Measurements from ENCODE around the gene NANOGP8.
"Not testable (repeated sequence)": the region's sequence is repeated elsewhere in the genome, so short reads cannot be mapped to it uniquely, and the experiment has no call there.

The NANOGP8 gene

DNA sequence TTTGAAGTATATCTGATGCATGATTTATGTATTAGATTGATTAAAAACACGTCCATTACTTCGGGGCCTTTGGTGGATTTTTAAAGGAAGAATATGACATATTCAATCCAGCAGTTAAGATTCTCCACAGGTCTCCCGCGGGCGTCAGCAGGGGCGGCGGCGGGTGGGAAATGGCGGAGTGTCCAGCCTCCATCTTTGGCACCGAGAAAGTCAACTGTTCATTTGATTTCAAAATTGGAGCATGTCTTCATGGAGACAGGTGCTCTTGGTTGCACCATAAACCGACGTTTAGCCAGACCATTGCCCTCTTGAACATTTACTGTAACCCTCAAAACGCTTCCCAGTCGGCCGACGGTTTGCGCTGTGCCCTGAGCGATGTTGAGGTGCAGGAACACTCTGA is 7.2 kb upstream of the NANOGP8 start:
- DNase-seq = no peak

DNA sequence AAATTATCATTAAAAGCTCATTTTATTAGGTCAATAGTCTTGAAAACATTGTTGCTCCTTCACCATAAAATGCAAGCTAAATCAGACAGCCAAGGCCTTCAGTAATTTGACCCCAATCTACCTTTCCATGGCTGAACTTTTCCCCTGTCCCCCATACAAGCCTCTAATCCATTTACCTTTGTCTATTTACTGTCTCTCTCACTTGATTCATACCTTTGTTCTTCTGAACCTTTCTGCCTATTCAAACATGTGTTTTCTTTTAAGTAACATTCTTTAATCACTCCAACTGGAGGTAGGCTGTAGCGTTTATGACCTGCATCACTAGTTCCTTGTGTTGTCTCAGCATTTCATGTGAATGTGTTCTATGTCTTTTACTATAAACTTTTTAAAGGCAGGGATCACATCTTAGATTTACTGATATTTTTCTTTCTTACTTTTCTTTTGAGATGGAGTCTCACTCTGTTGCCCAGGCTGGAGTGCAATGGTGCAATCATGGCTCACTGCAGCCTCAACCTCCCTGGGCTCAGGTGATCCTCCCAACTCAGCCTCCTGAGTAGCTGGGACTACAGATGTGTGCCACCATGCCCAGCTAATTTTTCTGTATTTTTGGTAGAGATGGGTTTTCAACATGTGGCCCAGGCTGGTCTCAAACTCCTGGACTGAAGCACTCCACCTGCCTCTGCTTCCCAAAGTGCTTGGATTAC is 5.2 kb upstream of the NANOGP8 start:
- DNase-seq = no peak

- no peak for DNase-seq
Measured at GRCh38 chr15:35089551-35089950, 4.5 kb upstream of the NANOGP8 start.

DNA sequence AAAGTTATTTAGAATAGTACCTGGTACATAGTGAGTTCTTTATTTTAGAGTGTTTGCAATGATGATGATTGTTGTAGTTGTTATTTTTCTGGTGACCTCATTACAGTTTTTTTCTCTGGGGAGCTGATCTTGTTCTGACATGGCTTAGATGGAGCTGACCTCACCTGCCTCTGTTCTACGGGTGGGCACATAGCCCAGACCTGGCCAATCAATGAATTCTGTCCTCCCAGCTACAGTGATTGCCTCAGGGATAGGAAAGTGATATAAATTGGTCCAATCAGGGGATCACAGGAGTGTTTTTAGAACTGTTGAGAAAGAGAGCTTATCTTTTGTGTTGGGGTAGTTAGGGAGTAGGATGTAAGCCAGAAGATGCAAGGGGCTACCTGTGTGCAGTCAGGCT is 3.2 kb upstream of the NANOGP8 start:
- DNase-seq = no peak

GRCh38 chr15:35087759-35088158 is 2.7 kb upstream of the NANOGP8 start:
- DNase-seq = no peak

DNA sequence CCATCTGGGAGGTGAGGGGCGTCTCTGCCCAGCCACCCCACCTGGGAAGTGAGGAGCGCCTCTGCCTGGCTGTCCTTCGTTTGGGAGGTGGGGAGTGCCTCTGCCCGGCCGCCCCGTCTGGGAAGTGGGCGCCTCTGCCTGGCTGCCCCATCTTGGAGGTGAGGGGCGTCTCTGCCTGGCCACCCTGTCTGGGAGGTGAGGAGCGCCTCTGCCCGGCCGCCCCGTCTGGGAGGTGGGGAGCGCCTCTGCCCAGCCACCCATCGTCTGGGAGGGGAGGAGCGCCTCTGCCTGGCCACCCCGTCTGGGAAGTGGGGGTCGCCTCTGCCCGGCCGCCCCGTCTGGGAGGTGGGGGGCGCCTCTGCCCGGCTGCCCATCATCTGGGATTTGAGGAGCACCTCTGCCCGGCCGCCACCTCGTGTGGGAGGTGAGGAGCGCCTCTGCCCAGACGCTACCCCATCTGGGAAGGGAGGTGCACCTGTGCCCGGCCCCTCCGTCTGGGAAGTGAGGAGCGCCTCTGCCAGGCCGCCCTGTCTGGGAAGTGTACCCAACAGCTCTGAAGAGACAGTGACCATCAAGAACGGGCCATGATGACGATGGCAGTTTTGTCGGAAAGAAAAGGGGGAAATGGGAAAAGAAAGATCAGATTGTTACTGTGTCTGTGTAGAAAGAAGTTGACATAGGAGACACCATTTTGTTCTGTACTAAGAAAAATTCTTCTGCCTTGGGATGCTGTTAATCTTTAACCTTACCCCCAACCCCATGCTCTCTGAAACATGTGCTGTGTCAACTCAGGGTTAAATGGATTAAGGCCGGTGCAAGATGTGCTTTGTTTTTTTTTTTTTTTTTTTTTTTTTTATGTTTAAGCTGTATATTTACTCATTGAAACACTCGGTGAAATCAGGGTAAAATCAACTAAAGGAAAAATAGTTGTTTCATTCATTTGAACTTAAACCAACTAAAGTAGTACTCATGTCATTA is 2.4 kb downstream of the NANOGP8 start:
- DNase-seq = not testable (repeated sequence)

GRCh38 chr15:35081626-35082365 is 3.3 kb downstream of the NANOGP8 start:
- not testable (repeated sequence) for DNase-seq

DNA sequence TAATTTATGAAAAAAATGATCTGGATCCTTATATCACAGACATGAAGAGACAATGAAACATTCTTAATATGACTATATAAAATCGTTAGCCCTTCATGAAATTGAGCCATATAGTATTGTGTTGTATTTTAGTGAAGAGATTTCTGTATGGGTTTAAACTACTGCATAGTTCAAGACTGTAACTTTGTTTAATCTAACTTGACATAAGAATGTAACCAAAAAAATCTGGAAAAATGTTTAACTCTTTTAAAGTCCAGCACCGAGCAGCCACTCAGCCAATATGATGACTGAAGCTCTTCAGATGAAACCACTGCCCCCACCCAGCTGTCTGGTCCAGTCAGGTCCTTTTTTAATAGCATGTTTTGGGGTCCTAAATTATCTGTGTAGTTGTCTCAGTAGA is 4.9 kb downstream of the NANOGP8 start:
- DNase-seq = no peak

GRCh38 chr15:35078221-35078915 is 6.7 kb downstream of the NANOGP8 start:
- DNase-seq = peak; percentile 57

- DNase-seq = no peak
Measured at GRCh38 chr15:35071106-35071505, 14.0 kb downstream of the NANOGP8 start.

DNA sequence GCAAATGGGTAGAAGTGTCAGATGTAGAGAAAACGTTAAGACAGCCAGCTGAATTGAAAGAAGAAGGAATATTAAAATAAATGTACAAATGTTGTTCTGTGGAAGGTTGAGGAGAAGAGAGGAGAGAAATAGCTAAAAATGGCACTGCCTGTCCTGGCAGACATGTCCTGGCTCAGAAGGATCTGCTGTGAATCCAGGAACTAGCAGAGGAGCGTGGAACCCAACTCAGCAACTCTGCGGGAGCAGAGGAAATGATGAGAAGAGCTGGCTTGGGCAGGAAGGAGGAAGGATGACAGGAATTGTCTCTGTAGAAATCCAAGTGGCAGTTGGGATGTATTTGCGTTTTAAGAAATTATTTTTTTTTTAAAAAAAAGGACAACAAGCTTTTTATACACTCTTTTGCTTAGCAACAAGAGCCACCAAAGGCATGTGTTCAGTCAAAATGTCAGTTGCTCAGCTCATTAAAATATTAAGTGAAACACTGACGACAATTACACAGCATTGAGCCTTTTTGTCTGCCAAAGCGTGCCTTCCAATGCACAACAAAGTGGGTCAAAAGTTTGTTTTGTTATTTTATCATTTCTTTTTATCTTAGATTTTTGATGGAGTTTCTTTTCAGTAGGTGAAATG is 16.1 kb downstream of the NANOGP8 start:
- no peak for DNase-seq

DNA sequence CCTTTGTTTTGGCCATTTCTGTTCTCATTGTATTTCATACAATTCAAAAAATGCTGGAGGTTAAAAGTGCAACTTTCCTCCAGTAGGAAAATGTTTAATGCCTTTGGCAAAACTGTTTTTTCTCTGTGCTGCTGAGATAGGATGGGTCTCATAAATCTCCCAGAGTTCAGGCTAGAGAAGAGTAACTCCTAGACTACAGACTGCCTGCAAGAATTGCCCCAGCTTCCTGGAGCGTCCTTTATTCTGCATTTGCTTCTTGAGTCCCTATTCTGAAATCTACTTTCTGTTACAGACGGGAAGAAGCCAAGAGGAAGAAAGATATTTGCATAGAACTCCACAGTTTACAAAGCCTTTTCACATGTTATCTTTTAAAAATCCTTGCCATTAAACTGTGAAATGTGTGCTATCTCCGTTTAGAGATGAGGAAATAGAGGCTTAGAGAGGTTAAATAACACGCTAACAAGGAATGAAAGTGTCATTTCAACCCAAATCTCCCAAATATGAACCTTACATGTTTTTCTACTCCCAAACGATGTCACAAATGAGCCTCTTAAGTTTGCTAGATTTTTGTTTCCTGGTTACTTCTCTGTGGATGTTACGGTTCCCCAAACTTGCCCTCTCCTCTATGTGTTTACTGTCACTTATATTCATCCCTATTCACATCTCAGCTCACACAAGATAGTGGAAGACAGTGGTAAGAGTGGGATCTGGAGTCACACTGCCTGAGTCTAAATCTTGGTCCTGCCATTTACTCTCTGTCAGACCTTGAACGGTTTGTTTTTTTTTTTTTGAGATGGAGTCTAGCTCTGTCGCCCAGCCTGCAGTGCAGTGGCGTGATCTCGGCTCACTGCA is 17.4 kb downstream of the NANOGP8 start:
- no peak for DNase-seq

DNA sequence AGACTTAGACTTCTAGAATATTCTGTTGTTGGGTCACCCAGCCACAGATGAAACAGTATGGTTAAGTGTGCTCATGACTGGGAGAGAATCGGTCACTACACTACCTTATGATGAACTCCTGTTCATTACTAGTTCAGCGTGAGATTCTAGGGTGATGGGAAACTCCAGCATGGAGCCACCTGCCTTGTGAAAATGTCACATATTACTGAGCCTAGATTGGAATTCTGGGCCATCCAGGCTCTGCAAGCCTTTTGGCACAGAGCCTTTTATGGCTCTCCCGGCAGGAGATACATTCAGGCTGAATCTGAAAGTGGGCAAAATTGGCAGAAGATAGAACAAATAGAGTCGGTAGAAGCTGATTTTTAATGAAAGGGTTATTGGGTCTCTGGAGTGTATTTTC is 19.0 kb downstream of the NANOGP8 start:
- DNase-seq = no peak

GRCh38 chr15:35064576-35065190 is 20.4 kb downstream of the NANOGP8 start:
- no peak for DNase-seq

GRCh38 chr15:35062738-35063099 is 22.4 kb downstream of the NANOGP8 start:
- DNase-seq = no peak

DNA sequence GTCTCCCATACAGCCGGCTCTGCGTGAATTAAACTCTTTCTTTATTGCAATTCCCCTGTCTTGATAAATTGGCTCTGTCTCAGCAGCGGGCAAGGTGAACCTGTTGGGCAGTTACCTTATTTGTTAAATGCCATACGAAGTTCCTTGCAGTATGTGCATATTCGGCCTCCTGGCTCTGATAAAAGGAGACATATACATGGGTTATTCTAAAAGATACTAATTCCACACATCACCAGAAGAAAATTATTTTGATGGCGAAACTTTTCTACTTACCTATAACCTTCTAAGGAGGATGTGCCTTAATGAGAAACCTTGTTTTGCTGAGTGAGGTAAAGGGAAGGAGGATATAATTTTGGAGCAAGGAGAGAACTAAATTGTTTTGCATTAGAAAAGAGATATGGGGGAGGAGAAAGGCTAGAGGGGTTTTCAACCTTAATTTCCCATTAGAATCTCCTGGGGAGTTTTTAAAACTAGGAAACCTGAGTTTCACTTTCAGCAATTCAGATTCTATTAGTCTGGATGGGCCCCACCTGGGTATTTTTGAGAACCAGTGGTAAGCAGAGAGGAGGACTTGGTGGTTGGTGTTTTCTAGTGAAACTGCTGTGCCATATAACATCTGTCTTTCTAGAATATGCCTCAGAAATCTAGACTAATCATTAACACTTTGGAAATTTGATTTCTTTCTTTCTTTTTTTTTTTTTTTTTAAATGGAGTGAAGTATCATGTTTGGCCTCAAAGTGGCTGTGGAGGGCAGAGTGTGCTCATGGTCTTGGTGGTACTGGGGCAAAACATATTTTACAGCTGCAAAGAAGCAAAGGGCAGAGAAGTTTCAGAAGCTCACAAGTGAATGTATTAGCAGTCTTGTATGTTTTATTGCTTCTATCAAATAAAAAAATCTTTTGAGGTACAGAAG is 23.0 kb downstream of the NANOGP8 start:
- DNase-seq = no peak

DNA sequence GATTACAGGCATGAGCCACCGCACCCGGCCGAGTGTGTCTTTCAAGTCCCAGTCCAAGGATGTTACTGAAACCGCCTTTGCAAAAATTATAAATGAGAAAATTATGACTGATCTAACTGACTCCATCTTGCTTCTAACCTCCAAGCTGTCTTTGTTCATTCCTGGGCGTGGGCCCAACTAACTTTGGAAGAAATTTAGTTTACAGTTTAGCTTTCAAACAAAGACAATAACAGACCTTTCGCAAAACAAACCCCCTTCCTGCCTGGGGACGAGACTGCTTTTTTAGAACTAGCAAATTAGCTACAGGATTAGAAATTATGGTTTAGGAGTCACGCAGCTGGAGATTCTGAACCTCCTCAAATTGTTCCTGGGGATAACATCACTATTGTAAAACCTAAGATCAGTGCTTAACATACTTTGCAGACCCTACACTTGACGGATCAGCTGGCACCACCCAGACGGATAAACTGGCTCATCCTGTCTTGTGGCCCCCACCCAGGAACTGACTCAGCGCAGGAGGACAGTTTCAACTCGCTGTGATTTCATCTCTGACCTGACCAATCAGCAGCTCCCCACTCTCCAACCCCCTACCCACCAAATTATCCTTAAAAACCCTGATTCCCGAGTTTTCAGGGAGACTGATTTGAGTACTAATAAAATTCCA is 23.8 kb downstream of the NANOGP8 start:
- DNase-seq = no peak

GRCh38 chr15:35060591-35060990 is 24.5 kb downstream of the NANOGP8 start:
- no peak for DNase-seq

DNA sequence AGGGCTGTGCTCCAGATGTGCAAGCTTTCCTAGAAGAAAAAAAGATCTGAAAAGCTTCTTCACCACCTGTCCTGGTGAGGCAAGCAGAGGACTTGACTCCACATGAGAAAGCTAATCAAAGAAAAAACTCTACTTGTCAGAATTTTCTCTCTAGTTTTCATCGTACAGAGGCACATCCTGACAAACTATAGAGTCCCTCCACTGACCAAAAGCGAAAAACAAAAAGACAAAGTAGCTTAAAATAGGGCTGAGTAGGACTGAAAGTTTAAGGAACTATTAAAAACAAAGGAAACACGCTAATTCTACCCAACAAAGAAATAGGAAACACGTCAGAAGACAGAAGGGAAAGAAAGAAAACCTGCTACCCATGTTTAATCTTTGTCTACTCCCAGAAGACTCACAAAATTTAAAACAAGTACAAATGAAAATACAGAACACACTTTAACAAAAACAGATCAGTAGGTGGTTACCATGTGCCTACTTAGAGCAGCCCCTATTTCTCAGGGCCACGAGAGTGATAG is 26.5 kb downstream of the NANOGP8 start:
- DNase-seq = no peak

Data from activated CD8-positive, alpha-beta memory T cell treated with anti-CD3 and anti-CD28 coated beads for 24 hours (primary cell).